Activated T-cell treated with anti-CD3 and anti-CD28 coated beads for 1 hour (primary cell): ENCODE data around the gene CFAP46.
A peak's percentile ranks its signal among the peaks of the same experiment; 100 is the strongest.
"Not testable (repeated sequence)": the region's sequence is repeated elsewhere in the genome, so short reads cannot be mapped to it uniquely, and the experiment has no call there.

Source experiments
- DNase-seq: peaks from one replicate; pipeline ENCODE4 v3.0.0-alpha.2; 2020; ENCODE audit warnings: low read depth

CFAP46 gene

DNA sequence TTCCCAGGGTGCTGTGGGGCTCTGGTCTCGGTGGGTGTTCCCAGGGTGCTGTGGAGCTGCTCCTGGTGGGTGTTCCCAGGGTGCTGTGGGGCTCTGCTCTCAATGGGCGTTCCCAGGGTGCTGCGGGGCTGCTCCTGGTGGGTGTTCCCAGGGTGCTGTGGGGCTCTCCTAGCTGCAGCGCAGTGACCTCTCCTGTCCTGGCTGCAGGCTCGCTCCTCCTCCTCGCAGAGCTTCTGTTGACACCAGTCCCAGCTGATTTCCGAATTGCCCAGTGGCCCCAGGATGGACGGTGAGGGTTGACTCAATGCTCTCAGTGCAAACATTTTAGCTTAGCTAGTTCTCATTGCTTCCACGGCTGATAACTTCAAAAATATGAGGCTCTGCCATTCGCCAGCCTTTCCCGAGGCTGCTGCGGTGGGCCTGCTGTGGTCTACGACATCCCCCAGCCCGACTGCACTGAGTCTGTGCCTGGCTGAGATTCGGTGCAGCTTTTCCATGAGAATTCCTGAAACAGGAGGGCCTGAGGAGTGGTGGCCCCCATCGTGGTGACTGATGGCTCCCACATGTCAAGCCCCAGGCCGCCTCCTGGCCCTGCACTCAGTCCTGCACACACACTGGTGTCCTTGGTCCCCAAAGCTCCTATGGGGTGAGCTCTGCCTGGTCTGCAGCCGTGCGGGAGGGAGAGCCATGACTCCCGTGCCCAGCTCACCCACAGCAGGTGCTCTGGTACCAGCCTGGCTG is 98.1 kb downstream of the CFAP46 start:
- no peak for DNase-seq

DNA sequence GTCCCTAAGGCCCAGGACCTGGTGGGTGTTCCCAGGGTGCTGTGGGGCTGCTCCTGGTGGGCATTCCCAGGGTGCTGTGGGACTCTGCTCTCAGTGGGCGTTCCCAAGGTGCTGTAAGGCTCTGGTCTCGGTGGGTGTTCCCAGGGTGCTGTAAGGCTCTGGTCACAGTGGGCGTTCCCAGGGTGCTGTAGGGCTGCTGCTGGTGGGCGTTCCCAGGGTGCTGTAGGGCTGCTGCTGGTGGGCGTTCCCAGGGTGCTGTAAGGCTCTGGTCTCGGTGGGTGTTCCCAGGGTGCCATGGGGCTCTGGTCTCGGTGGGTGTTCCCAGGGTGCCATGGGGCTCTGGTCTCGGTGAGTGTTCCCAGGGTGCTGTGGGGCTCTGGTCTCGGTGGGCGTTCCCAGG is 99.1 kb downstream of the CFAP46 start:
- DNase-seq, result not testable (repeated sequence)

DNA sequence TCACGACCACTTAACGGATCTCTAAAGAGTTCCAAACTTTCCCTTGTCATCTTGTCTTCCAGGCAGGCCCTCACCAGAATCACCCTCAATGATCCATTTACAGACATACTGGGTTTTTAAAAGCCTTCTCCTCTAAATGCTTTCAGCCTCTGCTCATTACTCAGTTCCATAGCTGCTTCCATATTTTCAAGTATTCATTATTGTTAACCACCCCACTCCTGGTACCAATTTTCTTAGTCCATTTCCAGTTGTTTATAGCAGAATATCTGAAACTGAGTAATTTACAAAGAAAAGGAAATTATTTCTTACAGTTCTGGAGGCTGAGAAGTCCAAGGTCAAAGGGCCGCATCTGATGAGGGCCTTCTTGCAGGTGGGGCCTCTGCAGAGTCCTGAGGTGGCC is 100.0 kb downstream of the CFAP46 start:
- no peak for DNase-seq

DNA sequence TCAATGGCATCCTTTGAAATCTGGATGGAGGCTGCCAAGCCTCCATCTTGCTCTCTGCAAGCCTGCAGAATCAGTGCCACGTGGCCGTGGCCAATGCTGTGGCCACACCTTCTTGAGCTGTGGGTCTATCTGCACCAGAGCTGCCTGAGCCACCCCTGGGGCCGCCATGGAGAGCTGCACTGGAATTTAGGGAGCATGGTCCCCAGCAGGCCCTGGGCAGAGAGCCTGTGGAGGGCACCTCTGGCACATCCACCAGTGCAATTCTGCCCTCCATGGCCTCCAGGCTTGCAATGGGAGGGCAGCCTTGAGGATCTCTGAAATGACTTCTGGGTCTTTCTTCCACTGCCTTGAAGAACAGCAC is 100.8 kb downstream of the CFAP46 start:
- no peak for DNase-seq

DNA sequence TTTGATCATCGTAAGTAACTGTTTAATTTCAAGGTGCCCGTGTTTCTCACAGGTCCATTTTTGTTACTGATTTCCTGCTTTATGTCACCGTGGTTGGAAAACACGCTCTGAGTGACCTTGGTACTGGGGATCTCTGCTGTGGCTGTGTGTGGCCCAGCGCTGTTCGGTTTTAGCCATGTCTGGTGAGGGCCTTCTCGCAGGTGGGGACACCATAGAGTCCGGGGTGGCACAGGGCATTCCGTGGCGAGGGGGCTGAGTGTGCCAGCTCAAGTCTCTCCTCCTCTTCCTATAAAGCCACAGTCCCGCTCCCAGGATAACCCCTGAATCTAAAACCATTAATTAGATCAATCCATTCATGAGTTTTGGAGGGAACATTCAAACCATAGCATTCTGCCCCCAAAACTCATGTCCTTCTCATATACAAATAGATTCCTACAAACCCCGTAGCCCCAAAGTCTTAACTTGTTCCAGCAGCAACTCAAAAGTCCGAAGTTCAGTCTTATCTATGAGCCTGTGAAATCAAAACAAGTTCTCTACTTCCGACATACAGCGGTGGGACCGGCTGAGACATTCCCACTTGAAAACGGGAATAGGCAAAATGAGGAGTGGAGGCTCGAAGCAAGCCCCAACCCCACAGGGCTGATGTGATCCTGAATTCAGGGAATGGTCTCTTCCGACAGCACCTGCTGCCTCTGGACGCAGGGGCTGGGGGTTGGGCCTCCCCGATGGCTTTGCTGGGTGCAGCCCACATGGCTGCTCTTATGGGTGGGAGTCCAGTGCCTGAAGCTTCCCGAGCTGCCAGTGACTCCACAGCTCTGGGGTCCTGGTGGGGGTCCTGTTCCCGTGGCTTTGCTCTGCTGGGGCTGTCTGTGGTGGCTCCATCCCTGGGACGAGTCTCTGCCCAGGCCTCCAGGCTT is 101.4 kb downstream of the CFAP46 start:
- DNase-seq, result no peak

DNA sequence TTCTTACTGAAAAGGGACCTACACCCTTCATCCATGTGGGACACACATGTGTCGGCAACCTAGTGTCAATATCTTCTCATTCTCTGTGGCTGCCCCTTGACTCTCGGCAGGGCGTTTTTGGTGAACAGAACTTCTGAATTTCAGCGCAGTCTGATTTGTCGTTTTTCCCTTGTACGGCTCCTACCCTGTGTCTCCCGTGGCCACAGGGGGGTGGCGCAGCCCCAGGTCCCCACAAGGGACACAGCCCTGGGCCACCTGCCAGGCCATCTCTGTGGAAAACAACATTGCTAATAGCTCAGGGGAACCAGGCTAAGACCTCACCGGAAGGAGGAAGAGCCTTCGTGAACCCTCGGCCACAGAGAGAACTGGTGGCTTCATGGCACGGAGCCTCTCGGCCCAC is 103.3 kb downstream of the CFAP46 start:
- DNase-seq, result no peak

DNA sequence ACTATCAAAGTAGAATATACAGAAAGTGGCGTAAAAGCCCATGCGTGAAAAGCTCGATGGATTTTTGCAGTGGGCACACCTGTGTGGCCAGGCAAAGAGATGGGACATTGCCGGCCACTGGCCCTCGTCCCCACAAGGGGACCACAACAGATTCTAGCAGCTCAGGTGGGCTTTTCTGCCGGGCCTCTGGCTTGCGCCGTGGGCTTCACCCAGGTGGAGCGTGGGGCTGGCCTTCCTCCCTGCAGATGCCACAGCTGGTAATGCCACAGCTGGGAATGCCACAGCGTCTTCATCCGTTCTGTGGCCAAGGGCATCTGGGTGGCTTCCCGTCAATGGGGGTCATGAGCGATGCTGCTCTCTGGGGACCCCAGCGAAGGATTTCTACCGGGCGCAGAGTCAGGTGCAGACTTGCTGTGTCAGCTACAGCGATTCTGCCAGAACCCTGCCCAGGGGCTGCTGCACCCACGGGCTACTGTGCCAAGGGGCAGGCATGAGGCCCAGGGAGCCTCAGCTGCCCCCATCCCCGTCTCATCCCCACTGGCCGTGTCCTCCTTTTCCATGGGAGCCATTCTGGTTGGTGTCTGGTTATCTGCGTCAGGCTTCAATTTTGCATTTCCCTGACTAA is 103.9 kb downstream of the CFAP46 start:
- no peak for DNase-seq

DNA sequence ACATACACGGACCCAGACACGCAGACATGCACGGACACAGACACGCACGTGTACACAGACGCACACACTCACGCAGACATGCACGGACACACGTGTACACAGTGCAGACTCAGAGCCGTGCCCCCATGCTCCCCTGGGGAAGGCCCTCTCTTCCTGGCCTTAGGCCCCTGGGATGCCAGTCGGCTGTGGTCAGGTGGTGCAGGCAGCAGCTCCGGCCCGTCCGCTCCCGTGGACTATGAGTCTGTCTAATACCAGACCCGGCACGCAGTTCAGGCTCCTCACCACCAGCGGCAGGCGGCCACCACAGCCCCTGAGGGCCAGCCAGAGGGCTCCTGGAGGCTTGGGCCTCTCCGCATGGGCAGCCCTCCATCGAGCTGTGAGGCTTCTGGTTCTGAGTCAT is 104.5 kb downstream of the CFAP46 start:
- DNase-seq, result no peak

DNA sequence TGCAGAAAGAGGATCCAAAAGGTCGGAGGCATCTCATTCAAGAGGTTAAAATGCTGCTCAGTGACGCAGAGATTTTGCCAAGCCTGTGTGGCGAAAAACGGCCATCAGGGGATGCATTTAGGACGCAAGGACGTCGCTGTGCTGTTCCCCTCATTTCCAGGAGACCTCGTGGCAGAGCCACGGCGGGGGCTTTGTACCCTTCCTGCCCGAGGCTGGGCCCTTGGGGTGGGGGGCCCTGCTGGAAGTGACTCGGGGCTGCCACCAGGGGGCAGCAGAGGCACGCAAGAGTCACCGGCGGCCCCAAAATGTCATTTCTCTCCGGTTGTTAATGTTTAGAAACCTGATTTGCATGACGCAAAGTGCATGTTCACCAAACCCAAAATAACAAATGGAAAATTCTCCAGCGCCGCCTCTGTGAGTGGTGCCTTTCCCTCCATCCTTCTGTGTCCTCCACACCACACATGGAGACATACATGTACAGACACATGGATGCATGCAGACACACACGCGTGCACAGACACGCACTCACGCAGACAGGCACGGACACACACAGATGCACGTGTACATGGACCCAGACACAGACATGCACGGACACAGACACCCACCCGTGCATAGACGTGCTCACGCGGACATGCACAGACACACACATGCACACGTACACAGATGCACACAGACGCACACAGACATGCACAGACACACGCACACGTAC is 105.4 kb downstream of the CFAP46 start:
- peak; percentile 42 for DNase-seq

DNA sequence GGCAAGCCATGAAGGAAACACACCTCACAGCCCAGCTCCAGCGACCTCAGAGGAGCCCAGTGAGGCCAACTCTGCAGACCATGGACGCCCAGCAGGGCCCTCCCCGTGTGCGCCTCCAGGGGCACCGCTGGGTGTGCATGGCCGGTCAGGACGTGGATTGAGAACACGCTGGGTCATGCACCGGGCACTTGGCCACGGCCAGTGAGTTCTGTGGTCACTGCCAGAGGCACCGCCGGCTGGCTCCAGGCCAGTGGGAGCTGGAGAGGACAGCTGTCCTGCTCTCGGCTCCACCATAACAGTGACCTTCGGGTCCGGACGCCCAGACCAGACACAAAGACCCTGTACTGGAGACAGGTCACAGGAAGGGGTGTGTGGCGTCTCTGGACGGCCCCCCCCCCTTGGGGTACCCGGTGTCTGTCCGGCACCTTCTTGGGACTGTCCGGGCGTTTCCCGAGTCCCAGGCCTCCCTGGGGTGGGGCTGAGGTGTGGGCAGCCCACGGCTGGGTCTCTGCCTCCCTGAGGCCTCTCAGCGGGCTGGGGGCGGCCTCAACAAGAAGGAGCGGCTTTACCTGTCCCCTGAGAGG is 106.0 kb downstream of the CFAP46 start:
- DNase-seq, result no peak

DNA sequence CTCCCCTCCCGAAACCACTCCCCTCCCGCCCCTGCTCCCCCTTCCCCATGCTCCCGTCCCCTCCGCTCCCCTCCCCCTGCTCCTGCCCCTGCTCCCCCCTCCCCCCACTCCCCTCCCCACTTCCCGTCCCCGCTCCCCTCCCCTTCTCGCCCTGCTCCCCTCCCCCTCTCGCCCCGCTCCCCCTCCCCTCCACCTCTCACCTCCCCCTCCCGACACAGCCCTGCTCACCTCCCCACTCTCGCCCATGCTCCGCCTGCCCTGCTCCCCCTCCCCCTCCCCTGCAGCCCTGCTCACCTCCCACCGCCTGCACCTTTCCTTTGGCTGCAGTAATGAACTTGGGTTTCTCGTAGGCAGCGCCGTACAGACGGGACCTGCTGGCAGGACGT is 106.5 kb downstream of the CFAP46 start:
- DNase-seq, result no peak

DNA sequence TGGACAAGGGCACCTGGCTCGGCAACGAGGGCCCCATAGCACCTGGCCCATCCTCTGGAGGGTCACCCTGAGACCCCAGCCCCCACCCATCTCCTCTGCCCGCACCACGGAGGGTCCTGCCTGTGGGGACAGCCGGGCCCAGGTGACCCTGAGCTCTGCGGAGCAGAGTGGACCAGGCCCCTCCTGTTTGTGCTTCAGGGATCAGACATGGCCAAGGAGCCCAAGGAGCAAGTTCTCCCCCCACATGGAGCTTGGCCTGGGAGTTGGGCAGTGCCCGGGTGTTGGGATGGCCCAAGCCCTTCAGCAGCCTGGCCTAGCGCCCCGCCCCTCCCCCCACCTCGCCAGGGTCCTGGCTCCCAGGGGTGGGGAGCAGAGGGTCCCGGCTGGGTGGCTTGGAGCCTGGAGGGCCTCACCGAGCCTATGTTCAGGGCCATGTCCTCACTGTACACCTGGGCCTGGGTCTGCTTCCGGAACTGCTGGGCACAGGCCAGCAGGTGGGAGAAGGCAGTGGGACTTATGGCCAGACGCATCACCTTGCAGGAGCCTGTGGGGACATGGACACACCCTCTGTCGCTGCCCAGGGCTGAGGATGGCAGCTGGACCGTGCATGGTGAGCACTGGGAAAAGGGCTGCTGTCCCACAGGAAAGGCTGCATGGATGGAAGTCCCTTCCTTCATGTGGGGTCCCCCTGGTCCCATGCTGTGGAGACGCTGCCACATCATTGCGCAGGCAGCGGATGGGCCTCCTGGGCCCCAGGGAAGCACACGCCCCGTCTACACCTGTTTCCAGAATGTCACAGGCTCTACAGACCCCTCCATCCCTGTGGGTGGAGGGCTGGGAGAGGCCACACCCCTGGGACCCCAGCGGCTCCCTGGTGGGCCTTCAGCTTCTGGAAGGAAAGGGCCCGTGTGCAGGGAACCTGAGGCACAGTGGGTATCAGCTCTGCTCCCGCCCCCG is 107.2 kb downstream of the CFAP46 start:
- no peak for DNase-seq

DNA sequence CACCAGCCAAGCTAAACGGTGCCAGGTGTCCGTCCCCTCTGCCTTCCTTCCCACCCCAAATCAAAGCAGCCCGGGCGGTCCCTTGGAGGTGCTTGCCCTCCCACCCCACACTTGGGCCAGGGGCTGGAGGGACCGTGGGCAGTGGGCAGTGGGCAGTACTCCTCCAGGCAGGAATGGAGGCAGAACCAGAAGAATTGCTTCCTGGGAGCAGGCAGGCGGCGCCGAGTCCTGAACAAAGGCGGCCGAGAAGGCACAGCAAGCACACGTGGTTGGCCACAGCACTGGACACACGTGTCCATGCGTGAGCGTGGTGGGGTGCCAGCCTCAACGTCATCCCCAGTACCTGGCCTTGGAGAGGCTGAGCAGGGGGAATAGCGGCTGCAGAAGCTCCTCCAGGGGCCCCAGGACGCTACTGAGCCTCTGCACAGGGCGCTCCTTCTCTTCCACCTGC is 108.0 kb downstream of the CFAP46 start:
- no peak for DNase-seq

DNA sequence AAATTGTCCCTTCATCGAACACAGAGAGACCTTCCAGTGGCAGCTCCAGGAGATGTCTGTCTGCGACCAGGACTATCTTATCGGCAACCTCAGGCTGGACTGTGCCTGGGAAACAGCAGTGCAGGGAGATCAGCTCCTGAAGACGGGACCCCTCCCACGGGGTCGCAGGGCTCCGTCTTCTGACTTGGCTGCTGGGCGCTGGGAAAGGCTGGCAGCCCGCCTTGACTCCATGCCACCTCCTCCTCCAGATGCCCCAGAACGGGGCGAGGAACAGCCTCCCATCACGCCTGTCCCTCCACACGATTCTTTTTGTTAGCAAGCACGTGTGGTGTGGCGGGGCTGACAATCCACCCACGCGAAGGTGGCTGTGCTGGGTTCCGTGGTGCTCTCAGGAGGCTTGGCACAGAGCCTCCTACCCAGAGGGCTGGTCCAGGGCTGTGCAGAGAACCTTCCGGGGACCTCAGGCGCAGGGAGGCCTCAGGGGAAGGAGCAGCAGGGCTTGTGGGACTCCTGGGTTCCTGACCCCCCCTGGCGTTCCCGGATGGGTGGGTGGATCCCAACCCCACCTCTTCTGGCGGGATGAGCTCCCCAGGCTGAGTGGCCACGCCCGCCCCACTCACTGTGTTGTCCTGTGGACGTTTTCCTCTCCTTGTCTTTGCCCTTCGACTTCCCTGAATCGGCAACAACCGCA is 108.8 kb downstream of the CFAP46 start:
- DNase-seq, result no peak

DNA sequence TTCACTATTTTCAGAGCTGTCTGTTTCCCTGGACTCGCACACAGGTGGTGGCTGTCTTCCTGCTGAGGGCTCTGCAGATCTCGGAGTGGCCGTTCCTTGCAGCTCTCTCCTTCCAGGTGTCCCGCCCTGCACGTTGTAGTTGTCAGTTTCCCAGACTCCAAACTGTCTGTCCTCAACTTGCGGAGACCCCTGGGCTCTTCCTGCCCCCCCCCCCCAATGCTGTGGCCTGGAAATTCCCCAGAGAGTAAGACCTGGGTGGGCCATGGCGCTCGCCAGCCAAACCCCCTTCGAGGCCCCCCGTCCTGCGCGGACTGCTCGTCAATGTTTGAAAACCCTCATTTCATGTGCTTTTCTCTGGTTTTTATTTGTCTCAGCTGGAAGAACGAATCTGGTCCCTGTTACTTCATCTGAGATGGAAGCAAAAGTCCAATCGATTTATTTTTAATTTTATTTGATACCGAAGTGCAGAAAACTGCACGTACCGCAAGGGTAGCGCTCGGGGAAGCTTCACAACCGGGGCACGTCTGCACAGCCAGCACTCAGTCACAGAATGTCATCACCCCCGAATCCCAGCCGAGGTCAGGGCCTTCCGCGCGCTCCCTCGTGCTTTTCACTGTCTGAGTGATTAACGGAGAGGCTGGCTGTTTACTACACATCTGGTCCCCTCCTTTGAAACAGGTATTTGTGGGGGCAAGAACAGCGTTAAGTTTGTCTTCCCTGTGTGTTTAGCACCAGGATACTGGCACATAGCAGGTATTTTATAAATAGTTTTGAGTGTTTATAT is 110.0 kb downstream of the CFAP46 start:
- no peak for DNase-seq

DNA sequence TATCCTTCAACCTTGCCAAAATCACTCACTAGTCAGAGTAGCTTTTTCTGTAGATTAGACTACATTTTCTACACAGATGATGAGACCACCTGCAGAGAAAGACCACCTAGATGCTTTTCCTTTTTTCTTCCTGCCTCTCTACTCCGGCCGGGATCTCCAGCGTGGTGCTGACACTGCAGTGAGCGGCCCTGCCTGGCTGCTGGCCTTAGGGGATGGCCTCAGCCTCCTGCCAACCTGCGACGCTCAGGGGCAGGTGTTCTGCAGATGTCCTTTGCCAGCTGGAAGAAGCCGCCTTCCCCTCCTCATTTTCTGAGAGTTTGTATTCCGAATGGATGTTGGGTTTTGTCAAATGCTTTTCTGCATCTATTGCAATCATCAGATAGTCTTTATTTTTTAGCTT is 113.0 kb downstream of the CFAP46 start:
- DNase-seq, result no peak

DNA sequence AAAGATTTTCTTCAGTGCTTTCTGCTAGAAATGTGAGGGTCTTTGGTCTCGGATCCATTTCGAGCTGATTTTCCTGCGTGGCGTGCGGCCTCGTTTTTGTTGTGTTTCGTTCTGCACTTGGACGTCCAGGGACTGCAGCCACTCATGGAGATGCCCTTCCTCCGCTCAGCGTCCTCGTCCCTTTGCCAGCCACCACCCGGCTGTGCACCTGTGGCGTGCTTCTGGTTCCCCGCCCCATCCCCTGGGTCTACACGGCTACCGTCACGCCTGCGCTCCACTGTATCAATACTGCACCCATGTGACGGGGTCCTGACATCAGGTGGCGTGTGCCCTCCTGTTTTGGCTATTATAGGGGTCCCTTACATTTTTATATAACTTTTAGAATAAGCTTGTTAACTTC is 113.7 kb downstream of the CFAP46 start:
- no peak for DNase-seq

DNA sequence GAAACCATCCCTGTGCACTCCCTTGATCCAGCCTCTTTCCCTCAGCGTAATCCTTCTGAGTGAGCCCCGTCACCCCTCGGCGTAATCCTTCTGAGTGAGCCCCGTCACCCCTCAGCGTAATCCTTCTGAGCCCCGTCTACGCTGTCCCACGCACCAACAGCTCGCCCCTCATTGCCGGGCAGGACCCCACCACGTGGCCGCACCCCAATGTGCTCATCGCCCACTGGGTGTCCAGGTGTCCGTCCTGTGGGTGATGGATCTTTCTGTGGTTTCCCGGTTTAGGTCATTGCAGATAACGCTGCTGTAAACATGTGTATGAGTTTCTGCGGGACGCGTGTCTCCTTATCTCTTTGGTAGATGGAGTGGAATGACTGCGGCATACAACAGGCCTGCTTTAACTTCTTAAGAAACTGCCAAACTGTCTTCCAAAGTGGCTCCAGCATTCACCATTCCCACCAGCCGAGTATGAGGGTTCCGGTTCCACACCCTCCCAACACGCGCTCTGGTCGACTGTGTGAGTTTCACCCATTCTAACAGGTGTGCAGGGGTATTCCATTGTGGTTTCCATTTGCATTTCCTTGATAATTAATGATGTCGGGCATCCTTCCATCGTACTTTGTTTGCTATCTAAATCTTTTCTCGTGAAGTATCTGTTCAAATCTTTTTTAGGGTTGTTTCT is 114.4 kb downstream of the CFAP46 start:
- no peak for DNase-seq

DNA sequence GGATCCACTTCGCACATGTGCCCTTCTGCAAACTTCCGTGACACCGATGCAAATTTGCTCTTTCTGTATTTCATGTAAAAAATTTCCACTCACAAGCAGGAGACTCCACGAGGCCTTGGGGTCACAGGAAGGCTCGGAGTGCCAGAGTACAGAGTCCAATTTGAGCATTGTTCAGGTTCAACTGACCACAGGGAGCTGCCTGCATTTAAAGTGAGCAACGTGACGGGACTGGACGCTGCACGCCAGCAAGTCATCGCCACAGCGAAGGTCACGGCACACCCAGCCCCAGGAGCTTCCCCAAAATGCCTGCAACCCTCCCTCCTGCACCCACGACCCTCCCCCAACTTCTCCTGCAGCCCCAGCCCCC is 115.0 kb downstream of the CFAP46 start:
- DNase-seq, result no peak
